HUES6 (cell line): ENCODE measurements around the gene MYLIP.

Experiments
- H3K27ac ChIP-seq: 2 replicates; pipeline ENCODE4 v1.7.0; 2013; ENCODE audit warnings: low read depth, mild to moderate bottlenecking, low read length, inconsistent platforms
- H3K27me3 ChIP-seq: 2 replicates; pipeline ENCODE4 v1.6.1; 2013; ENCODE audit warnings: low read length; ENCODE audit not compliant: control insufficient read depth, insufficient read depth
- H3K36me3 ChIP-seq: 2 replicates; pipeline ENCODE4 v1.6.1; 2013; ENCODE audit warnings: low read length; ENCODE audit not compliant: control insufficient read depth, insufficient read depth
- H3K4me1 ChIP-seq: 2 replicates; pipeline ENCODE4 v1.6.1; 2013; ENCODE audit warnings: low read length; ENCODE audit not compliant: control insufficient read depth, insufficient read depth
- H3K4me3 ChIP-seq: 2 replicates; pipeline ENCODE4 v1.5.1; 2013; ENCODE audit warnings: low read depth, low read length
- H3K9ac ChIP-seq: one replicate; pipeline ENCODE4 v1.6.1; 2013; ENCODE audit warnings: mild to moderate bottlenecking, low read length
- H3K9me3 ChIP-seq: 2 replicates; pipeline ENCODE4 v1.6.1; 2013; ENCODE audit warnings: low read depth, low read length; ENCODE audit not compliant: control insufficient read depth, insufficient read depth

MYLIP gene

DNA sequence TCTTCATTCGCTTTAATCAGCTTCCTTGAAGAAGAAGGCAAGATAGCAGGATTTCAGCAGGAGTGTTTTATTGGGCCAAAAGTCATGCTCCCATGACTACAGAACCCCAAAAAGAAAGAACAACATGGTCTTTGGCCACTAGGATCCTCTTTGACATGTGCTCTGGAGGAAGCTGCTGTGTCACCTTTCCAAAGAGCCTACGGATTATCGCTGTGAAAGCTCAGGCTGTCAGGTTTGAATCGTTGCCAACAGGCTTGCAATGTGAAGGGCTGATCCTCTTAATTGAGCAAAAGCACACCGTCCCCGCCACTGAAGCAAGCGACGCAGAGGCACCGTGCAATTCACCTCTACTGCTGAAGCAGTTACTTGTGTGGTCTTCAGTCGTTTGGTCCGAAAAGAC is 29.0 kb downstream of the MYLIP start:
- no peak overlapping the region for H3K27ac ChIP-seq

DNA sequence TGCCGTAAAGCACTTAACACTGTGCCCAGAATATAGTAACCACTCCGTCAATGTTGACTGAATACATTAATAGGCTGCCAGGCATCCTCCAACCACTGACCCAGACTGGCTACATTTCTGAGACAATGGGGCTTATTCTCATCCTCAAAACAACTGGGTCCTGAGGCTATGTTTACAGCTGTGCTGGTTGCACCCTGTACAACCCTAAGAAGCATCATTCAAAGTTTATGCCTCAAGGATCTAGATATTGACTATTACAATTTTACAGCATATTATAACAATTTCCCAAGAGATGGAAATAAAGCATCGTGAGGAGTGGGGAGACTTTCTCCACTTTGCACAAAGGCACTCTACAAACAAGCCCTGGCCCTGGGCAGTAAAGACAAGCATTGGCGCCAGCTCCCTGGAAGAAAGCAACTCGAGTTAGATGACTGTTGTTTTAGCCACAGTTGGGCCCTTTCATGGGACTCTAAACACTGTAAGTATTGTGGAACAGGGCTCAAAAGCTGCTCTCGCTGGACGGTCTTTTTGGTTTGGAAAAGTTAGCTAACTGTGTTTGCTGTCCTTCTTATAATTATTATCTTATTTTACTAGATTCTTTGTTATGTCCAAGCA is 30.2 kb downstream of the MYLIP start:
- Histone ChIP-seq H3K9ac (no peak overlapping the region), H3K4me1 (no peaks in the 10 kb centered on the region)

More for the DNA sequence above, 29.0 kb downstream of the MYLIP start:
- no peaks in the 10 kb centered on the region for H3K9me3 ChIP-seq
- H3K9ac ChIP-seq = no peak overlapping the region
- peaks cover 5% of the 10 kb centered on the region; the same call in 1 of the 2 replicates for H3K36me3 ChIP-seq
- H3K27me3 ChIP-seq = no peaks in the 10 kb centered on the region
- no peak overlapping the region for H3K4me3 ChIP-seq
- H3K4me1 ChIP-seq = no peaks in the 10 kb centered on the region

DNA sequence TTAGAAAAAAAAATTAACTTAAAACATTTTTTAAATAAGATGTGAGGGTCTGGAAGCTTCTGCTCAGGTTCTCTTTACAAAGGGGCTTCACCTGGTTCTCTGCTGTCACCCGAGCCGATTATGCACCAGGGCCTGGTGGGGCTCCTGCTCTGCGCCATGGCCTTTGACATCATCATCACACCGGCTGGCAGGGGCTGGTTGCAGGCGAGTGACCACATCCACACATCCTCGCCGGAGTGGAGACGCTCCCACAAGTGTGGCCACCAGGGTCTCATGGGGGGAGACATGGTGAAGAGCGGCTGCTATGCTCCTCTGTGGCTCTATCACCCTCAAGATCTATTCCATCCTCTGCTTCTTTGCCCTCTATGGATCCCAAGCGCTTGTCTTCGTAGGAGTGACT is 31.9 kb downstream of the MYLIP start:
- Histone ChIP-seq H3K27ac (no peak overlapping the region), H3K9me3 (no peaks in the 10 kb centered on the region), H3K27me3 (no peaks in the 10 kb centered on the region), H3K4me3 (no peak overlapping the region), H3K9ac (no peak overlapping the region), H3K36me3 (no peaks in the 10 kb centered on the region), H3K4me1 (no peaks in the 10 kb centered on the region)

More for the DNA sequence above, 30.2 kb downstream of the MYLIP start:
- H3K27ac ChIP-seq = no peak overlapping the region
- H3K9me3 ChIP-seq = no peaks in the 10 kb centered on the region
- H3K36me3 ChIP-seq = peaks cover 5% of the 10 kb centered on the region; the same call in 1 of the 2 replicates
- no peak overlapping the region for H3K4me3 ChIP-seq
- H3K27me3 ChIP-seq = no peaks in the 10 kb centered on the region

DNA sequence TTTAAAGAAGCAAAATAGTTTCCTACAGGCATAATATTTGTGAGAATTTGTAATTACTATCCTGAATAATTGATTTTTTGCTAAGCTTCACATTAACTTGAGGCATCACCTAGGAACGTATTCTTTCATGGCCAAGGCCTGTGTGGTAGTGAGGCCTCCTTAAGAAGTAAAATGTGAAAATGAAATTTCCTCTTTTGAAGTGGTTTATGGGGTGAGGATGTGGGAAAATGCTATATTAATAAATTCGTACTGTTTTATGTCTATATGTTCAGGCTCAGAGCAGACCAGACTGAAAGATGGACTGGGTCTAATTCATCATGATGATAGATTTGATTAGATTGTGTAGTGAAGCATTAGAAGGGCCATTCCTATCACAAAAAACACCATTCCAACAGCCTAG is 33.1 kb downstream of the MYLIP start:
- Histone ChIP-seq H3K36me3 (no peaks in the 10 kb centered on the region), H3K27me3 (no peaks in the 10 kb centered on the region), H3K9me3 (no peaks in the 10 kb centered on the region), H3K9ac (no peak overlapping the region), H3K4me1 (no peaks in the 10 kb centered on the region), H3K4me3 (no peak overlapping the region), H3K27ac (no peak overlapping the region)

DNA sequence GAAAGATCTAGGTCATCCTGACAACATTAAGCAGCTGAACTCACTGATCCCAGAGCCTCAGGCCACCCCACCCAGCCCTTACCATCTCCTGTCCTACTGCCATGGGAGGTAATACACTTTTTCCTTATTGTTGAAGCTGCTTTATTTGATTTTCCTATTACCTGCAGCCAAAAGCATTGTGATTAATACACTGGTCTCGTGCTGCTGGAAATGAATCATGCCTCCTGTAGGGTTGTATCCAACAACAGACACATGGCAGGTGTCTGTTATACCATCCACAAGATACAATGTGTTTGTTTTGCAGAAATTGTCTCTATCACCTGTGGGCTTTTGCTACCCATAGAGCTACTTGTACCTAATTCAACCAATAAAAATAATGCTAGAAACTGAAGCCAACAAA is 34.2 kb downstream of the MYLIP start:
- Histone ChIP-seq H3K4me3 (no peak overlapping the region), H3K27me3 (no peaks in the 10 kb centered on the region), H3K9ac (no peak overlapping the region), H3K9me3 (no peaks in the 10 kb centered on the region), H3K36me3 (no peaks in the 10 kb centered on the region), H3K4me1 (no peaks in the 10 kb centered on the region), H3K27ac (no peak overlapping the region)

DNA sequence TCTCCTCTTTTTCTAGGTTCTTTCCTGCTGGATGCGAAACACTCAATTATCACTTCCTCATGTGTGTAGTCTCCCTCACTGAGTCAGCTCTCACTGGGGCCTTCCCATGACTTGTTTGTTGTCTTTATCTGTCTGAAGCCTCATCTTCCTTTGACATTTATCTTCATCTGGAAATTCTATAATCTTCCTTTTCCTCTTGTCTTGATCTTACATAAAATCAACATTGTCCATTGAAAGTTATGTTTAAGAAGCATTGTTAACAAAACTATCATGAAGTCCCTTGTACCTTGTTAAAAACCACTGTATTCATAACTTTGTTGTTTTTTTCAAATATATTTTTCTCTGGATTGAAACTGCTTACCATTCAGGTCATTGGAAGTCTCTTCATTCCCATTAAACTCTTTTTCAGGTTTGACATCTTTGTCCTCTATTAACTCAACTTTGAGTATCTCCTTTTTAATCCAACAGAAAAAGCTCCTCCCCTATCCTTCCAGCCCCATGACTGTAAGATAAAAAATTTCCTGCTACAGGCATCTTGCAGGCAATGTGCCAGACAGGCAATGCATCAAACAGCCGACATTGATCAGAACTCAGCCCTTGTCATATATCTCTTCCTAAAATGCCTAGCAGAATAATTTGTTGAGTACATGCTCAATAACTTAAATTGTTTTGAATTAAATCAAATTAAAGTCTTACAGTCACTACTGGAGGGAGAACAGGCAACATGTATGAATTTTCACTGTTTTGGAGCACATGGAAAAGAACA is 34.8 kb downstream of the MYLIP start:
- Histone ChIP-seq H3K27me3 (no peaks in the 10 kb centered on the region), H3K4me1 (no peaks in the 10 kb centered on the region), H3K4me3 (no peak overlapping the region), H3K9ac (no peak overlapping the region), H3K27ac (no peak overlapping the region), H3K9me3 (no peaks in the 10 kb centered on the region), H3K36me3 (no peaks in the 10 kb centered on the region)

DNA sequence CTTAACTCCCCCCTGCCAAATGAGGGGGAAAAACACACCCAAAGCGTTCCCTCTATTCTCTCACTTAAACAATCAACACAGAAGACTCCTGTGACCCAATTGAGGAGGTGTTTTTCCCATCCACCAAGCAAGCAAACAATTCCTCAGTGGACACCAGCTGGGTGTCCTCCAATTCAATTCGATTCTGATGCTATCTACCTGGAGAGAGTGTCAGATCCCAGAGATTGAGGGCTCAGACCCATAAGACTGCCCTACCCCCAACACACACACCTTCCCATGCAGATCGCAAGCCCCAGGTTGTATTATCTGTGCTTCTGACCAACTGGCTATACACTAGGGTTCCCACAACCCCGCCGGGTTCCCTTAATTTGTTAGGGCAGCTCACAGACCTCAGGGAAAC is 36.8 kb downstream of the MYLIP start:
- H3K27me3 ChIP-seq = no peaks in the 10 kb centered on the region
- no peak overlapping the region for H3K27ac ChIP-seq
- no peaks in the 10 kb centered on the region for H3K9me3 ChIP-seq
- H3K9ac ChIP-seq = no peak overlapping the region
- H3K36me3 ChIP-seq = no peaks in the 10 kb centered on the region
- H3K4me1 ChIP-seq = no peaks in the 10 kb centered on the region
- H3K4me3 ChIP-seq = no peak overlapping the region

DNA sequence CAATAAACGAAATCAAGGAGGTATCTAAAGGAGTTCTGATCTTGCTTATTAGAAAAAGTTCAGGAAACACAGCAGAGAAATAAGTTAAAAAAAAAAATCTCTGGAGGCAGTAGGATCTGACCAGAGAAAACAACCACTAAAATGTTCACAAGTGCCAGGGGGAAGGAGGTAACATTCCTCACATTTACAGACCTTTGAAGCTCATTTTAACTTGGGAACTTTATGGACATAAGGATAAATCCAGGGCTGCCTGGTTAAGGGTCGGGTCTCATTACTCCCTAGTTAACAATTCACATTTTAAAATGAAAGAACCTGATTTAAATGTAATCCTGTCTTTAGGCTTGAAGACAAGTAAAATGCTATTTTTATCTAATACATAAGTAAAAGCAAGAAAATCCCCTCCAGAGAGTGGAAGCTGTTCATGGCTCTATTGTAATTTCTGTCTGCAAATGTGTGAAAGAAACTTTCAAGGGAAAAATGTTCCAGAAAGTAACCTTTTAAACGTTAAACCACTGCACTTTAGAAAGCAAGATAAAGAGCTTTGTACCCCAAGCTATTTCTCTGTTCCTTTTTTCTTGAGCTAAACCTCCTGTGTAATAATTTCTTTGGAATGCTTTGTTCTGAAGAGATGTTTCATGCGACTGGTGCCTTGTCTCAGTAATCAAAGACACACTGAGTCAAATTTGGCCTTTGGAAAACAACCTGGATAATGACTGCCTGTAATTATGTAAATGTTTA is 38.2 kb downstream of the MYLIP start:
- Histone ChIP-seq H3K36me3 (no peaks in the 10 kb centered on the region), H3K9me3 (no peaks in the 10 kb centered on the region), H3K4me1 (no peaks in the 10 kb centered on the region), H3K4me3 (no peak overlapping the region), H3K27ac (no peak overlapping the region), H3K27me3 (no peaks in the 10 kb centered on the region), H3K9ac (no peak overlapping the region)

DNA sequence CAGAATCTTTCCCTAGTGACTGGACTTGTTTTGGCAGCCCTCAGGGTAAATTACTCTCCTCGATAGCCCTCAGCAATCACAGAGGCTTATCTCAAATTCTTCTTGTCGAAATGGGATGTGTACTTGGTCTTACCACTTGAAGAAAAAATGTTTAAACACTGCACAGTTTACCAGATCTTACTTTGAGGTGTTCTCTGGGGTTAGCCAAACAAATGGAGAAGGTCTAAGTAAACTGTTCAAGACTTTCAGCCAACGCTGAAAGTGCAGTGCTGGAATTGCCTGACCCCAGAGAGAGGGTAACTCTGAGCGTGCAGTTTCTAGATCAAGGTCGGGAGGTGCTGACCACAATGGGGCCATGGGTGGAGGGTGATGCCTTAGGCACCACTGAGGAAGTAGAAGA is 39.2 kb downstream of the MYLIP start:
- no peak overlapping the region for H3K4me3 ChIP-seq
- H3K4me1 ChIP-seq = no peaks in the 10 kb centered on the region
- H3K9me3 ChIP-seq = no peaks in the 10 kb centered on the region
- no peaks in the 10 kb centered on the region for H3K27me3 ChIP-seq
- no peaks in the 10 kb centered on the region for H3K36me3 ChIP-seq
- H3K27ac ChIP-seq = no peak overlapping the region
- H3K9ac ChIP-seq = no peak overlapping the region

DNA sequence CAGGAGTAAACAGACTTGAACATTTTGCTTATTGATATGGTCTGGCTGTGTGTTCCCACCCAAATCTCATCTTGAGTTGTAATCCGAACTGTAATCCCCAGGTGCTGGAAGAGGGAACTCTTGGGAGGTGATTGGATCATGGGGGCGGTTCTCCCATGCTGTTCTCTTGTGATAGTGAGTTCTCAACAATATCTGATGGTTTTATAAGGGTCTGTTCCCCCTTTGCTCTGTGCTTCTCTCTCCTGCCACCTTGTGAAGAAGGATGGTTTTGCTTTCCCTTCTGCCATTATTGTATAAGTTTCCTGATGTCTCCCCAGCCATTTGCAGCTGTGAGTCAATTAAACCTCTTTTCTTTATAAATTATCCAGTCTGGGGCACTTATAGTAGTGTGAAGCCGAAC is 40.0 kb downstream of the MYLIP start:
- Histone ChIP-seq H3K4me1 (0 out of 2 replicates have a peak, but pooled peaks cover under 1% of the 10 kb centered on the region), H3K9ac (no peak overlapping the region), H3K4me3 (no peak overlapping the region), H3K27me3 (no peaks in the 10 kb centered on the region; the same call in 1 of the 2 replicates), H3K27ac (no peak overlapping the region), H3K9me3 (no peaks in the 10 kb centered on the region), H3K36me3 (no peaks in the 10 kb centered on the region)

DNA sequence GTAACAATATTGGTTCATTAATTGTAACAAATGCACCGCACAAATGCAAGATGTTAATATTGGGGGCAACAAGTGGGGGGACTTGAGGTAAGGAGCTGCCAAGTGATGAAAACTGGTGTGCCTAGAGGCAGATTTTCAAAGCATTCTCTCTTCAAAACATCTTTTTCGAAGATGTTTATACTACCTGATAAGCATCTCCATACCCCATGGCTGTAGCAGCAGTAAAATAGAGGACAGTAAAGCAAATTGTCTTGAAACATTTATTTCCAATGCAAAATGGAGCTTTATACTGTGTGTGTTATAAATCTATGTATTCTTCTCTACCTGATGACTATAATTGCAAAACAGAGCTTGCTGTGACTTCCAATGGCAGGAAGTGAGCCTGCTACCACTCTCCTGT is 42.5 kb downstream of the MYLIP start:
- no peaks in the 10 kb centered on the region for H3K9me3 ChIP-seq
- no peaks in the 10 kb centered on the region; the same call in 1 of the 2 replicates for H3K27me3 ChIP-seq
- H3K36me3 ChIP-seq = no peaks in the 10 kb centered on the region
- H3K27ac ChIP-seq = no peak overlapping the region
- no peak overlapping the region for H3K9ac ChIP-seq
- no peak overlapping the region for H3K4me3 ChIP-seq
- peaks cover 13% of the 10 kb centered on the region; the same call in 1 of the 2 replicates for H3K4me1 ChIP-seq
